ENCODE results near the gene SLC2A4RG. TPM values are rescaled to one million over a fixed set of nuclear protein-coding genes. Genes with fewer than 3 reads are reported as not detected.

Gene SLC2A4RG
- total and polyA plus RNA-seq, 2 of the 4 experiments (the other 2 are of a cell fraction), result 5.0 to 50.3 TPM

GRCh38 chr20:63693733-63694583, 45.6 kb upstream of the SLC2A4RG start:
- dilution Hi-C loops (cut with HindIII; ENCODE audit: low sequenced_read_pairs, unreplicated experiment), result no loop called here
- POLR2A ChIA-PET (ENCODE audit: unreplicated experiment), result interaction anchor here (1.2 kb wide), 1 partner anchor 14 kb away, joined by 4 read pairs; the partner anchor contains the start of genes ARFRP1 and ZGPAT

More at GRCh38 chr20:63693733-63694583, 45.6 kb upstream of the SLC2A4RG start:
- Histone ChIP-seq H3K18ac (ENCODE audit: low read depth, low read length) (no peak overlapping the region), H3K36me3 (ENCODE audit: control insufficient read depth, insufficient read depth, low read length) (peaks cover 13% of the 10 kb centered on the region; the same call in 1 of the 2 replicates), H3K4me3 (ENCODE audit: insufficient read depth, low read depth, low read length) (no peak overlapping the region), H4K91ac (ENCODE audit: insufficient read depth, low read depth, low read length) (no peak overlapping the region), H3K79me1 (ENCODE audit: low read depth in 1 of 2, low read length in 2 of 2) (peaks cover 8 to 26% of the 10 kb centered on the region in 2 experiments; a peak in 3 of 4 replicates), H2AFZ (replicated peaks; ENCODE audit: low read length, poor library complexity) (peak overlapping the region; percentile 32), H2BK120ac (ENCODE audit: low read depth, low read length) (no peak overlapping the region), H2BK5ac (ENCODE audit: low read depth, low read length, poor library complexity, severe bottlenecking) (no peak overlapping the region), H3K23ac (ENCODE audit: low read depth, low read length) (no peak overlapping the region), H3K4me2 (ENCODE audit: low read depth, low read length) (no peak overlapping the region), H3K56ac (ENCODE audit: extremely low read depth, insufficient read depth, low read length) (no peak overlapping the region), H3K9me3 (ENCODE audit: control insufficient read depth, insufficient read depth, low read length) (no peaks in the 10 kb centered on the region), H2BK15ac (ENCODE audit: low read depth, low read length) (no peak overlapping the region), H2AK9ac (replicated peaks; ENCODE audit: low read depth, low read length, poor library complexity) (no peak overlapping the region), H4K8ac (ENCODE audit: low read depth in 2 of 2, low read length in 2 of 2) (no peak overlapping the region), H2BK20ac (ENCODE audit: low read depth, low read length) (no peak overlapping the region), H2AK5ac (ENCODE audit: low read depth, low read length) (no peak overlapping the region), H4K5ac (ENCODE audit: low read depth, low read length) (no peak overlapping the region), H3K9ac (ENCODE audit: low read depth, low read length) (no peak overlapping the region), H3K4ac (ENCODE audit: low read depth, low read length) (no peak overlapping the region), H3K4me1 (ENCODE audit: control insufficient read depth, insufficient read depth, low read length) (peaks cover 13% of the 10 kb centered on the region), H3K27ac (ENCODE audit: insufficient read depth, low read length) (no peak overlapping the region), H3K14ac (replicated peaks; ENCODE audit: low read depth, low read length) (no peak overlapping the region), H4K20me1 (ENCODE audit: insufficient read depth, low read length) (no peaks in the 10 kb centered on the region), H3K9me1 (ENCODE audit: insufficient read depth, low read length) (no peaks in the 10 kb centered on the region), H3K27me3 (ENCODE audit: control insufficient read depth, insufficient read depth, low read length) (no peaks in the 10 kb centered on the region)
- in situ Hi-C loops (cut with MboI; ENCODE audit: low sequenced_read_pairs), result no loop called here
- TF ChIP-seq CHD1 (IDR thresholded peaks at IDR 0.05; ENCODE audit: low read depth, low read length) (no peak), MXI1 (IDR thresholded peaks at IDR 0.05; ENCODE audit: borderline replicate concordance, low read depth, low read length) (no peak), NFE2L2 (IDR thresholded peaks at IDR 0.05; ENCODE audit: low read depth, low read length) (no peak), POLR2A (IDR thresholded peaks at IDR 0.05; ENCODE audit: low read depth, low read length) (no peak; the same call in 1 of the 2 replicates), CTCF (conservative IDR thresholded peaks at IDR 0.05; ENCODE audit: low read depth, low read length) (no peak), SMC3 (IDR thresholded peaks at IDR 0.05; ENCODE audit: low read depth, low read length) (no peak), MAZ (IDR thresholded peaks at IDR 0.05; ENCODE audit: borderline replicate concordance, low read depth, low read length) (no peak), BHLHE40 (IDR thresholded peaks at IDR 0.05; ENCODE audit: low read depth, low read length) (no peak)
- CTCF ChIA-PET, result no interaction called here
- no peak for ATAC-seq (ENCODE audit: low read depth)
- intact Hi-C loops (cut with micrococcal nuclease), result no loop called here
- no TSS peak for BruUV-seq (replicated peaks)
- WGBS, 2 experiments (ENCODE audit: extremely low coverage in 2 of 2, insufficient read length in 1 of 2), result 93% methylated on average over 11 of the region's 21 CpGs; no CpG with 5 or more reads in 1 of the 2 experiments
- DNase-seq, result no peak

Measured in IMR-90 (cell line).